GM20000 (cell line): ENCODE data around the gene RBMS3.

Source experiments
- DNase-seq: peaks from one replicate; pipeline ENCODE4 v3.0.0; 2012; ENCODE audit warnings: low spot score
- CTCF ChIP-seq: IDR thresholded peaks from 2 replicates; pipeline ENCODE4 v1.5.1; 2012; ENCODE audit warnings: mild to moderate bottlenecking, control low read depth; ENCODE audit errors: extremely low read depth, missing control alignments

The RBMS3 gene

GRCh38 chr3:29333576-29333975 is 52.7 kb downstream of the RBMS3 start:
- no peak for DNase-seq
- no peak for TF ChIP-seq CTCF

- DNase-seq: no peak
- TF ChIP-seq CTCF: no peak
These were observed 53.8 kb downstream of the RBMS3 start for GRCh38 chr3:29334706-29335105.

DNA sequence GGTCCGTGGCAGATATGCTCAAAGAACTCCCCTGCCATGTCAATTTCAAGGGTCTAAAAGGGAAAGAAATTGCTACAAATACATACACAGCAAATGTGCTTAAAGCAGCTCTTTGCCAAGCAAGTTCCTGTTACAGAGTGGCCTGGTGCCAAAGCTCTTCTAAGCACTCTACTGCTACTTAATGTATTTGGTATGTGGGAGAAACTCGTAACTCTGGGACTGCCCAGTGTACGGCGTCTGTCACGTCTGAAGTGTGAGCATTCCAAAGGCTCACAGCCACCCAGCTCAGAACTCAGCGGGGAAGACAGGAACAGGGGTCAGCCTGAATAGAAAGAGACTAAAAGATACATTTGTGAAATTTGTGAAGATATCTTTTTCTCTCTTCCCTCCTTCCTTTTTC is 54.6 kb downstream of the RBMS3 start:
- no peak for TF ChIP-seq CTCF
- DNase-seq: no peak

GRCh38 chr3:29335943-29336342 is 55.1 kb downstream of the RBMS3 start:
- no peak for TF ChIP-seq CTCF
- no peak for DNase-seq

GRCh38 chr3:29337565-29337964 is 56.7 kb downstream of the RBMS3 start:
- TF ChIP-seq CTCF: no peak
- DNase-seq: no peak

- DNase-seq: no peak
- no peak for TF ChIP-seq CTCF
These were observed 57.5 kb downstream of the RBMS3 start for GRCh38 chr3:29338377-29338776.

DNA sequence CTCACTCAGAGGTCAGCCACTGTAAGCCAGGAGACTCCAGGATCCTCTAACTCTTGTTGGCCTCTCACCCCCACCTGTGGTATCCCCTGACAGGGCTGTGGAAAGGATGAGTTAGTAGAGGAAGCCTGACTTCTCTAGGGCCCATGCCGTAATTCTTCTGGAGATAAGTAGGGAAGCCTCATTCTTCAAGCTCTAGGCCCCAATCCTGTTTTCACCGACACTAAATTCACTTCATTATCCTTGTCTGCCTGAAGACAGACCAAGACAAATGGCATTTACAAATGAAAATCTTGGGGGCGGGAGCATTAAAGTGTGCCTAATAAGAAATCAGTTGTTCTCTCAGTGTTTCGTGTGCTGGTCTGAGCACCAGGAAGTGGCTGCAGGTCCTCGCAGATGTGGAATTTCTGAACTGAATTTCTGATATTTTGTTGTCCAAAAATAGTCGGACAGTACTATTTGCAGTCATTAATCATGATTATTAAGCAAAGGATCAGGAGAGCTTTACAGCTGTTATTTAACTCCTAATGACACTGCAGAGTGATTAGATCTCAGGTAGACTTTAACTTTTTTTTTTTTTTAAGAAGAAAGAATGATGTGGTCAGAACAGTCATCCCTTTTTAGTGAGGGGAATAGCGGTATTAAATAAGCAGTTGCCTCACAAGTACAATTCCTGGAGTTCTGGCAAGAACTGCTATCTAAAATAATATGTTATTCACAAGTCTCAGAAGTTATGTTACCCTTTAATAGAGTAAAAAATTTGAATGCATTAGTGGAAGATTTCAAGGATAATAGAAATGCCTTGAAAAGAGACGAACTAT is 58.4 kb downstream of the RBMS3 start:
- no peak for DNase-seq
- no peak for TF ChIP-seq CTCF
